Activated naive CD4-positive, alpha-beta T cell (primary cell): ENCODE results near the gene SPATA7.

Experiments used
- DNase-seq, 4 experiments: peaks; one replicate each; lab custom pipeline; 2025; lab: John Stamatoyannopoulos, UW

Gene SPATA7

DNA sequence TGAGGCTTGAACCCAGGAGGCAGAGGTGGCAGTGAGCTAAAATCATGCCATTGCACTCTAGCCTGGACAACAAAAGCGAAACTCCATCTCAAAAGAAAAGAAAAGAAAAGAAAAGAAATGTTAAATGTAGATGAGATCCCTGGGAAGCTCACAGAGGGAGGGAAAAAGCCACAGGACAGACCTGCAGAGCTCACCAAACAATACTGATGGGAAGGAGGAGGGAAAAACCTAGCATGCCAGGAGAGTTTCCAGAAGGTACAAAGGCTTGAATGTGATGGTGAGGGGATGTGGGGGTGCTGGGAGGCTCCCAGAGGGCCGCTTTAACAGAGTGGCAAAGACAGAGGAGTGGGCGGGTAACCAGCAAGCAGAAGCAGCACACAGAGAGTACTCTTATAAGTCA is 97.1 kb downstream of the SPATA7 start:
- no peak for DNase-seq
